Astrocyte (in vitro differentiated cells and primary cell): ENCODE results near the gene THRB.

Source experiments
- CTCF ChIP-seq: IDR thresholded peaks from 2 replicates; pipeline ENCODE4 v1.5.1; 2011; ENCODE audit warnings: low read depth, mild to moderate bottlenecking, inconsistent platforms, low read length, moderate library complexity; ENCODE audit not compliant: insufficient read depth
- EZH2 ChIP-seq: IDR thresholded peaks from 2 replicates; pipeline ENCODE4 v1.6.1; 2012; ENCODE audit warnings: mild to moderate bottlenecking, low read length, inconsistent platforms; ENCODE audit not compliant: insufficient read depth

GRCh38 chr3:24254649-24255048, 240.0 kb downstream of the THRB start:
- TF ChIP-seq CTCF = no peak
- no peak for TF ChIP-seq EZH2
